ENCODE measurements around the gene USP7.
"Not testable (repeated sequence)": the region's sequence is repeated elsewhere in the genome, so short reads cannot be mapped to it uniquely, and the experiment has no call there.

Gene USP7

GRCh38 chr16:8963821-8964441, at the start of gene USP7:
TSS of gene USP7 (minus strand) at chr16:8963906. CDS start at chr16:8963285, 621 bp downstream.
- DNase-seq: peak; percentile 93

GRCh38 chr16:9013508-9013864, 49.8 kb upstream of the USP7 start:
- no peak for DNase-seq

GRCh38 chr16:9012848-9013507, 49.3 kb upstream of the USP7 start:
- DNase-seq: peak; percentile 20

- DNase-seq: no peak
Observed at GRCh38 chr16:9012330-9012729, 48.6 kb upstream of the USP7 start.

- DNase-seq: peak; percentile 69
Observed at GRCh38 chr16:9008601-9009260, 45.0 kb upstream of the USP7 start.

- no peak for DNase-seq
Observed at GRCh38 chr16:9007177-9007794, 43.6 kb upstream of the USP7 start.

- DNase-seq: no peak
Observed at GRCh38 chr16:9004183-9004582, 40.5 kb upstream of the USP7 start.

GRCh38 chr16:9003763-9004162, 40.1 kb upstream of the USP7 start:
- no peak for DNase-seq

GRCh38 chr16:9003322-9003721, 39.6 kb upstream of the USP7 start:
- DNase-seq: no peak

- DNase-seq: no peak
Observed at GRCh38 chr16:9002042-9002441, 38.3 kb upstream of the USP7 start.

GRCh38 chr16:9000664-9001063, 37.0 kb upstream of the USP7 start:
- DNase-seq: no peak

GRCh38 chr16:8999800-9000199, 36.1 kb upstream of the USP7 start:
- DNase-seq: no peak

- DNase-seq: no peak
Observed at GRCh38 chr16:8998108-8998507, 34.4 kb upstream of the USP7 start.

- no peak for DNase-seq
Observed at GRCh38 chr16:8996891-8997290, 33.2 kb upstream of the USP7 start.

GRCh38 chr16:8990445-8990844, 26.7 kb upstream of the USP7 start:
- DNase-seq: no peak

GRCh38 chr16:8989099-8989878, 25.6 kb upstream of the USP7 start:
- DNase-seq: no peak

- DNase-seq: no peak
Observed at GRCh38 chr16:8986818-8987191, 23.1 kb upstream of the USP7 start.

- no peak for DNase-seq
Observed at GRCh38 chr16:8986111-8986510, 22.4 kb upstream of the USP7 start.

GRCh38 chr16:8982816-8983215, 19.1 kb upstream of the USP7 start:
- no peak for DNase-seq

- DNase-seq: not testable (repeated sequence)
Observed at GRCh38 chr16:8981901-8982300, 18.2 kb upstream of the USP7 start.

GRCh38 chr16:8976189-8976588, 12.5 kb upstream of the USP7 start:
- not testable (repeated sequence) for DNase-seq

- DNase-seq: no peak
Observed at GRCh38 chr16:8975039-8975438, 11.3 kb upstream of the USP7 start.

Measured in activated T-cell treated with anti-CD3 and anti-CD28 coated beads, Interleukin-2, amount 50 U/mL, for 1 hour (primary cell).